HPDE6-E6E7 (cell line): ENCODE measurements around the gene CCDC191.

Experiments used
- DNase-seq: peaks from one replicate; pipeline ENCODE4 v3.0.0; 2011; ENCODE audit warnings: missing footprints; ENCODE audit errors: extremely low spot score

The CCDC191 gene

DNA sequence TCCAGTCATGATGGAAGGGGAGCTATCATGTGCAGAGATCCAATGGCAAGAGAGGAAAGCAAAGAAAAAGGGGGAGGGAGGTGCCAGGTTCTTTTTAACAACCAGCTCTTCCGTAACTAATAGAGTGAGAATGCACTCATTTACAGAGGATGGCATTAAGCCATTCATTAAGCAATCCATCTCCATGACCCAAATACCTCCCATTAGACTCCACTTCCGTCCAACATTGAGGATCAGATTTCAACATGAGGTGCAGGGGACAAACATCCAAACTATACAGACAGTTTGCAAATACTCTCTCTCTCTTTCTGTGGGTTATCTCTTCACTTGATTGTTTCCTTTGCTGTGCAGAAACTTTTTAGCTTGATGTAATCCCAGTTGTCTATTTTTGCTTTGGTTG is 87.3 kb downstream of the CCDC191 start:
- DNase-seq = no peak

DNA sequence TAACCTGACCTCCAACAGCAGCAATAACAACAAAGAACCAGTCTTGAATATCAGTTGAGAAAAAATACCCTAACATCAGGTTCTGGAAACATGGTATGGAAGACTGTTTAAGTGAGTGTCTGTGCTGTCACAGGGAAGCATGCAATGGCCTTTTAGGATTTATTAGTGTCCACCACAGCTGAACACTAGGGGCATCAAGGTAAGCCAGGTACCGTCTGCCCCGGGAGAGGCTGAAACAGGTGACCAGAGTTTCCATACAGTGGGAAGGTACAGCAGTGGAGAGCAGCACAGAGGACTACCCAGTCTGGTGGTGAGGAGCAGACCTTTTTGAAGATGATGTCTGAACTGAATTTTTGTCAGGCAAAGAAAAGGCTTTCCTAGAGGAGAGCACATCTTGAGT is 90.2 kb downstream of the CCDC191 start:
- DNase-seq = peak; percentile 11

DNA sequence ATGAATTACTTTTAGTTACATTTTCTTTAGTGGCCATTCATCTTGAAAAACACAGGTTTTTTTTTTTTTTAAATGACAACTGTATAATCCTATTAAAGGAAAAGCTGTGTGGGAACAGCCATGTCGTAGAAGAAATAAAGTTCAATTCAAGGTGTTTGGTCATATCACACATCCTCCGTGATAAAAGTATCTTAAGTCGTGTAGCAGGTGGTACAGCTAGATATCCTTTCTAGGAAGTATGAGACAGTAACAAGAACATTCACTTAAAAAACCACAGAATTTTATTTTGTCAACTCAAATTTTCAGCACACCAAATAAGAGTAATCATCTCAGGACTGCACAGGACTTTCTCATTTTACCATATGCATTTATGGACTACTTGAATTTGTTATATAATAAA is 92.4 kb downstream of the CCDC191 start:
- DNase-seq = no peak

DNA sequence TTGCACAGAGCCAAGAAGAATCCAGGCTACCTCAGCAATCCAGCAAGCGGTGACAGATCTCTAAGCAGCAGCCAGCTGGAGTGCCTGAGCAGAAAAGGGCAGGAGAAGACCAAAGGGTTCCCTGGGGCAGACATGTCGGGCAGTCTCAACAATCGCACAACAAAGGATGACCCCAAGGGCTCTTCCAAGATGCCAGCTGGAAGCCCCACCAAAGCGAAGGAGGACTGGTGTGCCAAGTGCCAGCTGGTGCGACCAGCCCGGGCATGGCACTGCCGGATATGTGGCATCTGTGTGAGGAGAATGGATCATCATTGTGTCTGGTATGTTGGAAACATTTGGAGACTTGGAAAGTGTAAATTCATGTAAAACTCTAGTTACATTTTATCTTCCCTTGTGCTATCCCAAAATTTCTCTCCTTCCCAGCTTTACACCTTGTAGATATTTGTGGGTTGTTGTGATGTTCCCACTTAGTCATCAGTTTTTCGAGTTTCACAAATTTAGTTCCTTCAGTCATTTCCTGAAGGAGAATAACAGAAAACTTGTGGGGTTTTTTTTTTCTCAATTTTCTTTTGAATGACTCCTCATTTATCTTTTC is 102.1 kb downstream of the CCDC191 start:
- no peak for DNase-seq

DNA sequence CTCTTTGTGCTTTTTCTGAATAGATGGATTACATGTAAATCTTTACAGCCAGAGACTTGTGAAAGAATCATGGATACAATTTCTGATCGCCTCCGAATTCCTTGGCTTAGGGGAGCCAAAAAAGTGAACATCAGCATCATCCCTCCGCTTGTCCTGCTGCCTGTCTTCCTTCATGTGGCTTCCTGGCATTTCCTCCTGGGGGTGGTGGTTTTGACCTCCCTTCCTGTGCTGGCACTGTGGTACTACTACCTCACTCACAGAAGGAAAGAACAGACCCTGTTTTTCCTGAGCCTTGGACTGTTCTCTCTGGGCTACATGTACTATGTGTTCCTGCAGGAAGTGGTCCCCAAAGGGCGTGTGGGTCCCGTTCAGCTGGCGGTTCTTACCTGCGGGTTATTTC is 102.6 kb downstream of the CCDC191 start:
- no peak for DNase-seq

DNA sequence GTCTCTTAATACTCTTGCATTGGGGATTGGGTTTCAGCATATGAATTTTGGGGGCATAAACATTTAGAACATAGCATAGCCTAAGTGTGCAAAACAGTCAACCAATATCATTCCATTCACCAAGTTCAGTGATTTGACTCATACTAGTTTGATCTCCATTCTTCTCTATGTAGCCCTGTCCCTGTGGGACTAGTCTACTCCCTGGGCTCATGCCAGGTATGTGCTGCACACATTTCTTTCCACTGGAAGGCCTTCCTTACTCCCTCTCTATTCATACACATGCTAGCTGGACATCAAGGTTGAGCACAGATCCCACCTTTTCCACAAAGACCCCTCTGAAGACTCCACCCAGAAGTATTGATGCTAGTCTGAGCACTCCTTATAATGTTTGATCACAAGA is 103.4 kb downstream of the CCDC191 start:
- no peak for DNase-seq

DNA sequence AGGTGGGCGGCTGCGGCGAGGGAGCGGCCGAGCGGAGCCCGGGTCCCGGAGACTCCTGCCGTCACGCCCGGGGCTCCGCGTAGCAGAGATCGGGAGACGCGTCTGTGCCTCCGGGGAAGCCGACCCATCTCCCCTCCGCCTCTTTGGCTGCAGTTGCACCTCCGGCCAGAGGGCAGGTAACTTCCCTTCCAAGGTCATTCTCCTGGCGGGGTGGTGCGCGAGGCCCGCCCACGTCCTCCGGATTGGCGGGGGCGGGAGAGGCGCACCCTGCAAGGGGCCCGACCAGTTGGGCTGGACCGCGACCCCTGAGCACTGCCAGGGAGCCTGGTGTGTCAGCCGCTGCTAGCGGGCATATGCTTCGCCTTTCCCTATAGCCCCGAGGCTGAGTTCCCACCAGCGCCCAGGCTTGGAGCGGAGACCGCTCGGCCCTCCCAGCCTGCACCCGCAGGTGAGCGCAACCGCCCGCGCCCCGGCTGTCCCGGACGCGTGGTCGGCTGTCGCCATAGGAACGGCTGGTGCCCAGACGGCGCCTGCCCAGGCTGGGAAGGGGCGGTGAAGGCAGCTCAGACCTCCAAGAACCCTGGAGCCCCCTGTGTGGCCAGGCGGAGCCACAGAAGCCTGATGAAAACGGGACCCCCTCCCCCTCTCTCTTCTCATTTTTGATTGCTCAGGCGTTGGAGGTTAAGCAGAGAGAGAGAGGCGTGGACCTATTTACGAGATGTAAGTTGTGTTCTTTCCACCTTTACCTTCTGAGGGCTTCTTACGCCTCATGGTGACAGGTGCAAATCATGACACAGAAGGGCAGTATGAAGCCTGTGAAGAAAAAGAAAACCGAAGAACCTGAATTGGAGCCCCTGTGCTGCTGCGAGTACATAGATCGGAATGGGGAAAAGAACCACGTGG is 108.1 kb downstream of the CCDC191 start:
- peak; percentile 27 for DNase-seq

DNA sequence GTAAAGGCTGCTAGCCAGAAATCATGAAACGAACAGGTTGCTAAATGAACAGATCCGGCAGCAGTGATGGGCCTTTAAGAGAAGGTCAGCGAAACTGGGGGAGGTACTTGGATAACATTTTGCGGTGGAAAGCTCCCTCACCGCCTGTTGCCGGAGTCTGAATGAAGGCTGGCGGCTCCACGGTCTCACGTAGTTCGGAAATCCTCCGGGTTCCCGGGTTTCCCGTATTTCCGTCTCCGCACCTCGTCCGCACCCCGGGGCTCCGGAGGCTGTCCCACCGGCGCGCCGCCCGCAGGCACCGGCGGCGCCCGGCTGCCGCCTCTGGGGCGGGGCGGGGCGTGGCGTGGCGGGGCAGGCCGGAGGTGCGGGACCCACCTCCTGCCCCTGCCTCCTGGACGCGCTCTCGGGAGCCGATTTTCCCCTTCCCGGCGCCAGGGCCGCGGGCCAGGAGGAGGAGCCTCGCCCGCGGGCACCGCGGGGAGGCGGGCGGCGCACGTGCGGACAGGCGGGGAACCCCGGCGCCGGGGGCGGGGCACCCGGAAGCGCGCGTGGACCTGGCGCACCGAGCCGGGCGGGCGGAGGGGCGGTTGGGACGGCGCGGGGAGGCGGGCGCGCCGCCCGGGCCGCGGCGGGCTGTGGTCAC is 108.8 kb downstream of the CCDC191 start, which contains the start of gene ZDHHC23:
TSS of gene ZDHHC23 (plus strand) at position 642 of the 643 bp plus-strand sequence. CDS start 790 bp downstream, outside the sequence.
- peak; percentile 39 for DNase-seq

DNA sequence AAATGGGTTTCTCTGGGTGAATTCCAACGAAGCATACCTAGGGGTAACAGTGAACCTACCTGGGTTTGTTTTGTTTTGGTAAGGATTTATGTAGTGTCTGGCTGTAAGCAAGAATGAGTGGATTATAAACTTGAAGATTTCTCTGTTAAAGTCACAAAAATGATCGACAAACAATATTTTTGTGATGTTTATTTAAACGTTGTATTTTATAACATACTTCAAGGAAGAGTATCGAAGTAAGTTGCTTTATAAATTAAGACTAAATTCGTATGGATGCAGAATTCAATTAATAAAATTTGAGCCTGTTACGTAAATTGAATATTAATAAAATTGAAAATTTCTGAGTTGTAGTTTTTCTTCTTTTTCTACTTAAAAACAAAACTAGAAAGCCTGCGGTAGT is 109.5 kb downstream of the CCDC191 start:
- DNase-seq = no peak

DNA sequence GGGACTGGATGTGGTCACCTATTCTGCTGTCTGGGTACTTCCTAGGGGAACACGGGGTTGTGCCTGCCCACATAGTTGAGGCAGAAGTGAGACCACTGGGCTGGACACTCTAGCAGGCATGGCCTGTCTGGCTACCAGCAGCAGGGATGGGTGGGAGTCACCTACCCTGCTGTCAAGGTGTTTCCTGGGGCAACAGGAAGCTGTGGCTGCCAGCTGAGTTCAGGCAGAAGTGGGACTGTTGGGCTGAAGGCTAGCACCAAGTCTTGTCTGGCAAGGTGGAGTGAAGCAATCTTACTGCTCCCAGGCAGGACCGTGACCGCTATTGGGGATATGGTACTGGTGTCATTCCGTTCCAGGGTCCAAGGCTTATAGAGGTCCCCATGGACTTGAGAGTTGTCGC is 128.8 kb downstream of the CCDC191 start:
- DNase-seq = no peak

DNA sequence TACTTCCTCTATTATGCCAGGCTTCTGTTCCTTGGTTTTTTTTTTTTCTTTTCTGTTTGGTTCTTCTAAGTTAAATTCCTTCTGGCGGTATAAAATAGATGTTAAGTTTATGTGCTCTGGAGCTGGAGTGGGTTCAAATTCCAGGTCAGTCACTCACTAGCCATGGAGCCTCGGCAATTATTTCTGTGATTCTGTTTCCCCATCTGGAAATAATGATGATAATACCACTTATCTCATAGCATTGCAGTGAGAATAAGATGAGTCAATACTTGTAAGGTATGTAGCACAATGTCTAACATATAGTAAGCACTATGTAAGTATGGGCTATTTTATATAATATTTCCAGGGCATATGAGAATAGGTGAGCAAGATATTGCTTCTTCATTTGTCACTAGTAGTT is 141.7 kb downstream of the CCDC191 start:
- DNase-seq = no peak
